Mucosa of rectum (tissue), 2 donors: ENCODE data around the gene PARP11.

ENCODE experiments used
- H3K27ac ChIP-seq, 2 donors: one replicate each; pipeline ENCODE4 v1.7.0; 2013; ENCODE audit warnings: inconsistent platforms in 2 of 2, low read depth in 2 of 2, low read length in 2 of 2
- H3K27me3 ChIP-seq, 2 donors: one replicate each; pipeline ENCODE4 v1.7.0; 2013; ENCODE audit warnings: low read length in 2 of 2; ENCODE audit not compliant: control insufficient read depth in 2 of 2, insufficient read depth in 2 of 2
- H3K36me3 ChIP-seq, 2 donors: one replicate each; pipeline ENCODE4 v1.7.0; 2013; ENCODE audit warnings: low read length in 2 of 2; ENCODE audit not compliant: control insufficient read depth in 2 of 2, insufficient read depth in 2 of 2
- H3K4me1 ChIP-seq, 2 donors: one replicate each; pipeline ENCODE4 v1.7.0; 2013; ENCODE audit warnings: low read length in 2 of 2, mild to moderate bottlenecking in 1 of 2; ENCODE audit not compliant: control insufficient read depth in 2 of 2, insufficient read depth in 2 of 2
- H3K4me3 ChIP-seq, 2 donors: one replicate each; pipeline ENCODE4 v1.7.0; 2013; ENCODE audit warnings: low read length in 2 of 2
- H3K9ac ChIP-seq, 2 donors: one replicate each; pipeline ENCODE4 v1.7.0; 2013; ENCODE audit warnings: low read length in 2 of 2, low read depth in 1 of 2, mild to moderate bottlenecking in 1 of 2
- H3K9me3 ChIP-seq, 2 donors: one replicate each; pipeline ENCODE4 v1.7.0; 2013; ENCODE audit warnings: low read length in 2 of 2; ENCODE audit not compliant: control insufficient read depth in 2 of 2
- donor health status: healthy.
- donor health status: Normal muscosa, but diverticular disease.

PARP11 gene

DNA sequence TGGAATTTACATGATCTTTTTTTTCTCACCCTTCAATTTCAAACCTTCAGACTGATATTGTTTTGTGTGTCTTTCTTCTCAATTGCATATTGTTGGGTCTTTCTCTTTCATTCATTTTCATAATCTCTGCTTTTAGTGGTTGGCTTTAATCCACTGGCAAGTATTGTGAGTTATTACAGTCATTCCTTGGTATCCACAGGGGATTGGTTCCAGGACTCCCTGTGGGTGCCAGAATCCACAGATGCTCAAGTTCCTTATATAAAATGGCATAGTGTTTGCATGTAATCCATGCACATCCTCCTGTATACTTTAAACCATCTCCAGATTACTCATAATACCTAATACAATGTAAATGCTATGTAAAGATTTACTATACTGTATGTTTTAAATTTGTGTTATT, 29.7 kb upstream of the PARP11 start:
- Histone ChIP-seq H3K27me3 (no peaks in the 10 kb centered on the region), H3K27ac (no peak overlapping the region), H3K36me3 (no peaks in the 10 kb centered on the region), H3K4me3 (no peak overlapping the region), H3K9me3 (no peaks in the 10 kb centered on the region), H3K4me1 (no peaks in the 10 kb centered on the region), H3K9ac (no peak overlapping the region)

DNA sequence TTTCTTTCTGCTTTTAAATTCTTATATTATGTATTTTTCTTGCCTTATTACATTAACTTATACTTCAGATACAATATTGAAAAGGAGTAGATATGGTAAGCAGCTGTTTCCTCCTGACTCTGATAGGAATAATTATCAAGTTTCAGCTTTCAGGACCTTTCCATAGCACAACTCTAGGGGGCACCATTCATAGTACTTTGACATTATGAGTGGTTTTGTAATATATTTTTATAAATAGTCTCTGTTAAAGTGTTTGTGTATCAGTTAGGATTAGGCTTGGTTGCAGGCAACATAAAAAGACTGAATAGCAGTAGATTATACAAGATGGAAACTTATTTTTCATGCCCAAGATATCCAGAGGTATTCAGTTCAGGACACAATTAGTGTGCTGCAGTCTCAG, 27.9 kb upstream of the PARP11 start:
- H3K27me3 ChIP-seq = no peaks in the 10 kb centered on the region
- no peak overlapping the region for H3K4me3 ChIP-seq
- H3K9ac ChIP-seq = no peak overlapping the region
- no peaks in the 10 kb centered on the region for H3K9me3 ChIP-seq
- H3K27ac ChIP-seq = no peak overlapping the region
- H3K4me1 ChIP-seq = no peaks in the 10 kb centered on the region
- no peaks in the 10 kb centered on the region for H3K36me3 ChIP-seq

DNA sequence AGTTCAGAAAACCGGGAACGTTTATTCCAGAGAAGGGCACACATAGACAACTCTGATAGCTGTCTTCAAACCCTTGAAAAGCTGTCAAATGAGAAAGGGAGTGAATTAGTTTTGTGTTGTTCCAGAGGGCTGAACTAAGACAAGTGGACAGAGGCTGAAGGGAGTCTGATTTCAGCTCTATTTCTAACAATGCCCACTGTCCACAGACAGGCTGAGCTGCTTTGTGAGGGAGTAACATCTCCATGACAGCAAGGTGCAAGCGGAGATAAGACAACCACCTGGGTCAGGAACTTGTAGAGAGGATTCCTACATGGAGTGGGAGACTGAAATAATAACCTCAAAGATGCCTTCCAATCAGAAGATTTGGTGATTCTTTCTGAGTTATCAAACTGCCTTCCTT, 25.6 kb upstream of the PARP11 start:
- Histone ChIP-seq H3K4me3 (no peak overlapping the region), H3K27ac (peak overlapping the region in 1 of 2 donors; percentile 72), H3K9me3 (no peaks in the 10 kb centered on the region), H3K4me1 (no peaks in the 10 kb centered on the region), H3K36me3 (no peaks in the 10 kb centered on the region), H3K9ac (no peak overlapping the region), H3K27me3 (no peaks in the 10 kb centered on the region)

DNA sequence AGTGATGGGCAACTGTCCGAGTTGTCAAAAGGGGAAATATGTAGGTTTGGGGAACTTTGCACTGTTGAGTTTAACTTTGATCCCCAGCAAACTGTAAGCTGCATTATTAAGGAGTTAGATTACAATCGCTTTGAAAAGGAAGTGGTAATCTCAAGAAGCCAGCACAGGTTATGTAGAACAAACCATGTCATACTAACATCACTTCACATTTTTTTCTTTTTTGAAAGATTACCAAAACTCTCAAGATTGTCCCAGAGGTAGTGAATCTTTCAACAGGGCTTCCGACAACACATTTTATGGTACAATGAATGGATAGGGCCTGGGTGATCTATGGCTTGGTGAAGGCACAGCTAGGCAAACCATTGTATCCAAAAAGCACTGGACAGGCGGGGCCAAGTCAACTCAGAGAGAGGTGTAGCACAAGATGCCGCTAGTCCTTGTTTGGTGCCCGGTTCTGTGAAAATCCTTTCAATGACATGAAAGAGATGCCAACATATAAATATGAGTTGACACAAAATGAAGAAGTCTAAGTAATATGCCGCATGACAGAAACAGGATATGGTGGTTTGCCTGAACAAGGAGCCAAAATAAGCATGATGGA, 24.3 kb upstream of the PARP11 start:
- peak overlapping the region; percentile 58 to 72 for H3K27ac ChIP-seq
- H3K4me1 ChIP-seq = no peaks in the 10 kb centered on the region
- H3K9ac ChIP-seq = peak overlapping the region in 1 of 2 donors; percentile 10
- no peaks in the 10 kb centered on the region for H3K9me3 ChIP-seq
- no peaks in the 10 kb centered on the region for H3K36me3 ChIP-seq
- H3K27me3 ChIP-seq = no peaks in the 10 kb centered on the region
- H3K4me3 ChIP-seq = no peak overlapping the region

DNA sequence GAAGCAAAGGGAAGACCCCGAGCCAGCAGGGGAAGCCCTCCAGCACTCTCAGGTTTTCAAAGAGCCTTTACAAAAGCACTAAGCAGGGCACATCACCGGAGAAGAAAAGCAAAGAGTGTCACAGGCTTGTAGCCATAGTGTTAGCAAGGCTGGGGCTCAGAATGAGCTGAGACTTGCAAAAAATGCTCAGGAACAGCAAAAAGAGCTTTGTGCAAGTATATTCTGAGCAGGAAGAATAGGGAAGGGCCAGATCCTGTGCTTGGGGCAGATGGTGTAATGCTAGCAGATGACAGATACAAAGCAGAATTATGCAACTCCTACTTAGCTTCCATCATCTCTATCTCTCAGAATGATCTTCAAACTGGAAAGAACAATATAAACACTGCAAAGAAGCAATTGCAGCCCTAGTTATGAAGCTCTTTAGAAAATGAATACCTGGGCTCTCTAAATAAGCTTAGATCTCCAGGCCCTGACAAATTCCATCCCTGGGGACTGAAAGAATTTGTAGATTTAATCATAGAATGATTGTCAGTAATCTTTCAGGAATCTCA, 23.7 kb upstream of the PARP11 start:
- H3K9me3 ChIP-seq = no peaks in the 10 kb centered on the region
- no peaks in the 10 kb centered on the region for H3K4me1 ChIP-seq
- no peak overlapping the region for H3K4me3 ChIP-seq
- no peak overlapping the region for H3K9ac ChIP-seq
- no peaks in the 10 kb centered on the region for H3K27me3 ChIP-seq
- no peaks in the 10 kb centered on the region for H3K36me3 ChIP-seq
- H3K27ac ChIP-seq = peak overlapping the region; percentile 58 to 72

DNA sequence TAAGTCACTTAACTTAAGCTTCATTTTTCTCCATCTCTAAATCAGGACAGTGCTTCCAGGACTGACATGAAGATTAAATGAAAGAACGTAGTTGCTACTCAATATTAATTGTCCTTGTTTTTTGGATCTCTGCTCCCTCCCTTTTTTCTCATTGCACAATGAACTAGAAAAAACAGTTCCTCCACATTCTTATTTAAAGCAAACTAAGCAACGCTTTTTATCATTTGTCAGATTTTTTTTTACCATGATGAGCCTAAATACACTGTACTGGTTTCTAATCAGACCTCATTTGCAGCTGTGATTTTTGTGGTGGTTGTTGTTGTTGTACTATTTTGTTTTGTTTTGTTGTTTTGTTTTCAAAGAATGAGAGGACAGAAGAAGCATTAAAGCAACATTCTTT, 23.2 kb upstream of the PARP11 start:
- Histone ChIP-seq H3K27me3 (no peaks in the 10 kb centered on the region), H3K9ac (no peak overlapping the region), H3K9me3 (no peaks in the 10 kb centered on the region), H3K4me1 (no peaks in the 10 kb centered on the region), H3K27ac (peak overlapping the region; percentile 44 to 72), H3K4me3 (no peak overlapping the region), H3K36me3 (no peaks in the 10 kb centered on the region)

DNA sequence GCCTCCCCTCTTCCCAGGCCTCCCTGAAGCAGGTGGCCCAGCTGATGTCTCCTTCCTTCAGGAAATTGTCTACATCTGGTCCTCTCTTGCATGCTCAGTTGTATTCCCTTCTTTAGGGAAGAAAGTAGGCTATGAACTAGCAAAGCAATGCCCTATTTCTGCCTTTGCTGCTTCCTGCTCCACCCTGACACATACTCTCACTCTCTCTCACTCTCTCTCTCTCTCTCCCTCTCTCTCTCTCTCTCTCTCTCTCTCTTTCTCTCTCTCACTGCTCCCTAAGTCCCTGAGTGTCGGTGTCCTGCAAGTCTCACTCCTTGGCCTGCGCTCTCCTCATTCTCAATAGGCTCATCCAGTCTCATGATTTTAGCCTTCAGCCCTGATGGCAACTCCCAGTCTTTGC, 19.4 kb upstream of the PARP11 start:
- Histone ChIP-seq H3K9ac (no peak overlapping the region), H3K4me1 (no peaks in the 10 kb centered on the region), H3K27ac (no peak overlapping the region), H3K27me3 (no peaks in the 10 kb centered on the region), H3K36me3 (no peaks in the 10 kb centered on the region), H3K4me3 (no peak overlapping the region), H3K9me3 (no peaks in the 10 kb centered on the region)

DNA sequence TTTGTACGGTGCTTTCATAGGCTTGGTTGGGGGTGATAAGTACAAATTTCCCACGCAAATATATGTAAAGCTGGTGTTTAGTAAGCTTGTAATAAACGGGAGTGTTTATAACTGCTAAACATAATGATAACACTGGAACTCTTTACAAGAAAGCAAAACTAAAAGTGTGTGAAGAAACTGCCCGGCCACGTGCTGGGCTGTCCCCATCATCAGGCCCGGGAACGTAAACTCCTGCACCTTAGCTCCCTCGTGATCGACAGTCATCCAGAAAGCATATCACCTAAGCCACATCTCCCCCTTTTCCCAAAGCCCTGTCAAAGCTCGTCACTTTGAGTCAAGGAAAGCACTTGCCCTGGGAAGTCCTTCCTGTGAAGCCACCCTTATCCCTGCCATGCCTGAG, 18.0 kb upstream of the PARP11 start:
- H3K4me3 ChIP-seq = no peak overlapping the region
- H3K27ac ChIP-seq = no peak overlapping the region
- H3K27me3 ChIP-seq = no peaks in the 10 kb centered on the region
- H3K4me1 ChIP-seq = no peaks in the 10 kb centered on the region
- no peaks in the 10 kb centered on the region for H3K9me3 ChIP-seq
- H3K9ac ChIP-seq = no peak overlapping the region
- no peaks in the 10 kb centered on the region for H3K36me3 ChIP-seq

DNA sequence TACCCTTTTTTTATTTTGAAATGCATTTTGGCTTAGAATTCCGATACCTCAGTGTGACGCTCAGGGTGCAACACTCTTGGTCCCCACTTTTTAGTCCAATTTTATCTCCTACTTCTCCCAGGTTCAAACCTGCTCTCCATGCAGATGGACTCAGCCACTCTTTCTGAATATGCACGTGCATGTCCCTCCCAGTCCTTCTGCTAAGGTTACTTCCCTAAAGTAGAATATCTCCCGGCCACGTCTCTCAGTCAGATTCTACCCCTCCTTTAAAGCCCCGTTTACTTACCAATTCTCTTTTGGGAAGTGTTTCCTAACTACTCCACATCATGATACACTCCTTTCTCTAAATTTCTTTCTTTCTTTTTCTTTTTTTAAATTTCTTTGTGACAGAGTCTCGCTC, 15.5 kb upstream of the PARP11 start:
- Histone ChIP-seq H3K9ac (no peak overlapping the region), H3K27me3 (no peaks in the 10 kb centered on the region), H3K9me3 (no peaks in the 10 kb centered on the region)

DNA sequence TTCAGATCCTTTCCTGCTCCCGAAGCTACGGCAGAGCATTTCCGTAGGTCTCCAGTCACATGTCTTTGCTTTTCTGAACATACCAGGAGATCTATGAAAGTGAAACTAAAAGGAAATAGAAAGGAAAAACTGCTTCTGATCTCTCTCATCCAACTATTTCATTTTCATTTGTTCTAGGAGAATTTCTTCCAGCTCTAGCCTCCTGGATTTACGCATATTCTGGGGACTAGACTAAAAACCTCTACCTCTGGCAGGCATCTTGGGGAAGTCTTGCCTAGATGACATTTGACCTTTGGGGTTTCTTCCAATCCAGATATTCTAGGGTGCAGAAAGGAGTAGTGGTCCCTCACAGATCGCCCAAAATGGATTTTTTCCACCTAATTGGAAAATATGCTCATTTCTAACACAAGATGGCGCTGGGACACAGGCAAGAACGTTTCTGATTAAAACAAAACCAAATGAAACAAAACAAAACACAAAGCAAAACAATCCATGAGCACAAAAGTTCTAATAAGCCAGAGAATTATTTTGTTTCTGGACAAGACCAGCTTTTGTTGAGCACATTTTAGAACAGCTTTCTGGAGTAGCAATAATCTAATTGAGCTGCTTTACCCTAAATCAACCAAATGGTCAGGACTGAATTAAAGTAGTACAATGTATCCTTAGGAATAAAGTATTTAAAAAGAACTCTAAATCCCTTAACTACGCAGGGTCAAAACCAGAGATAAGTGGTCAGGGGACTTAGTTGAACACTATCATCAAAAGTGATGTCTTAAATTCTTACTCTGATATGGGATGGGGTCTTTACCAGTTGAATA, 12.3 kb upstream of the PARP11 start:
- peak overlapping the region; percentile 53 to 72 for H3K4me3 ChIP-seq
- peak overlapping the region; percentile 52 to 58 for H3K9ac ChIP-seq

More for the DNA sequence above, 15.5 kb upstream of the PARP11 start:
- Histone ChIP-seq H3K27ac (no peak overlapping the region), H3K4me1 (peaks cover 0 to 2% of the 10 kb centered on the region in 2 donors), H3K4me3 (no peak overlapping the region), H3K36me3 (no peaks in the 10 kb centered on the region)

More for the DNA sequence above, 12.3 kb upstream of the PARP11 start:
- H3K9me3 ChIP-seq = no peaks in the 10 kb centered on the region
- H3K36me3 ChIP-seq = no peaks in the 10 kb centered on the region
- peak overlapping the region; percentile 53 to 62 for H3K27ac ChIP-seq
- H3K27me3 ChIP-seq = peaks cover 0 to 2% of the 10 kb centered on the region in 2 donors
- peaks cover 0 to 2% of the 10 kb centered on the region in 2 donors for H3K4me1 ChIP-seq
